Duodenal mucosa (tissue), 2 donors: ENCODE results near the gene FYTTD1.

ENCODE experiments used
- H3K27ac ChIP-seq: one replicate; pipeline ENCODE4 v1.7.0; 2013; ENCODE audit warnings: low read depth, low read length
- H3K27me3 ChIP-seq, 2 donors: one replicate each; pipeline ENCODE4 v1.7.0; 2013; ENCODE audit warnings: low read length in 2 of 2, control low read depth in 1 of 2; ENCODE audit not compliant: insufficient read depth in 2 of 2, control insufficient read depth in 1 of 2
- H3K36me3 ChIP-seq, 2 donors: one replicate each; pipeline ENCODE4 v1.7.0; 2013; ENCODE audit warnings: low read length in 2 of 2, control low read depth in 1 of 2; ENCODE audit not compliant: insufficient read depth in 2 of 2, control insufficient read depth in 1 of 2
- H3K4me1 ChIP-seq, 2 donors: one replicate each; pipeline ENCODE4 v1.7.0; 2013; ENCODE audit warnings: low read length in 2 of 2, control low read depth in 1 of 2; ENCODE audit not compliant: insufficient read depth in 2 of 2, control insufficient read depth in 1 of 2
- H3K4me3 ChIP-seq, 2 donors: one replicate each; pipeline ENCODE4 v1.7.0; 2013; ENCODE audit warnings: low read length in 2 of 2, low read depth in 1 of 2
- H3K9ac ChIP-seq, 2 donors: one replicate each; pipeline ENCODE4 v1.7.0; 2013; ENCODE audit warnings: low read length in 2 of 2, low read depth in 1 of 2
- H3K9me3 ChIP-seq, 2 donors: one replicate each; pipeline ENCODE4 v1.7.0; 2013; ENCODE audit warnings: low read length in 2 of 2, control low read depth in 1 of 2; ENCODE audit not compliant: control insufficient read depth in 1 of 2

FYTTD1 gene

GRCh38 chr3:197829397-197830045 is 79.8 kb downstream of the FYTTD1 start:
- Histone ChIP-seq H3K27me3 (no peaks in the 10 kb centered on the region), H3K4me3 (no peak overlapping the region), H3K9me3 (no peaks in the 10 kb centered on the region), H3K27ac (no peak overlapping the region), H3K4me1 (no peaks in the 10 kb centered on the region), H3K9ac (no peak overlapping the region), H3K36me3 (peaks cover 10 to 36% of the 10 kb centered on the region in 2 donors)

GRCh38 chr3:197830308-197830966 is 80.8 kb downstream of the FYTTD1 start:
- Histone ChIP-seq H3K27me3 (no peaks in the 10 kb centered on the region), H3K27ac (no peak overlapping the region), H3K9ac (no peak overlapping the region), H3K9me3 (no peaks in the 10 kb centered on the region), H3K4me3 (no peak overlapping the region), H3K36me3 (peaks cover 10 to 38% of the 10 kb centered on the region in 2 donors), H3K4me1 (no peaks in the 10 kb centered on the region)

- no peak overlapping the region for H3K4me3 ChIP-seq
- H3K36me3 ChIP-seq = peaks cover 10 to 42% of the 10 kb centered on the region in 2 donors
- no peaks in the 10 kb centered on the region for H3K9me3 ChIP-seq
- H3K27ac ChIP-seq = no peak overlapping the region
- no peaks in the 10 kb centered on the region for H3K4me1 ChIP-seq
- no peak overlapping the region for H3K9ac ChIP-seq
- no peaks in the 10 kb centered on the region for H3K27me3 ChIP-seq
Observed at GRCh38 chr3:197830967-197831313, 81.3 kb downstream of the FYTTD1 start.

- no peaks in the 10 kb centered on the region for H3K9me3 ChIP-seq
- H3K27ac ChIP-seq = no peak overlapping the region
- no peaks in the 10 kb centered on the region for H3K27me3 ChIP-seq
- no peak overlapping the region for H3K9ac ChIP-seq
- H3K4me1 ChIP-seq = no peaks in the 10 kb centered on the region
- H3K36me3 ChIP-seq = peaks cover 5 to 29% of the 10 kb centered on the region in 2 donors
- no peak overlapping the region for H3K4me3 ChIP-seq
Observed at GRCh38 chr3:197833930-197834715, 84.4 kb downstream of the FYTTD1 start.

- no peaks in the 10 kb centered on the region for H3K27me3 ChIP-seq
- H3K27ac ChIP-seq = no peak overlapping the region
- no peak overlapping the region for H3K4me3 ChIP-seq
- H3K9ac ChIP-seq = no peak overlapping the region
- no peaks in the 10 kb centered on the region for H3K4me1 ChIP-seq
- no peaks in the 10 kb centered on the region for H3K9me3 ChIP-seq
- H3K36me3 ChIP-seq = peaks cover 6 to 42% of the 10 kb centered on the region in 2 donors
Observed at GRCh38 chr3:197835509-197835908, 85.8 kb downstream of the FYTTD1 start.

GRCh38 chr3:197836244-197836643 is 86.6 kb downstream of the FYTTD1 start:
- Histone ChIP-seq H3K4me1 (no peaks in the 10 kb centered on the region), H3K27me3 (no peaks in the 10 kb centered on the region), H3K36me3 (peaks cover 11 to 44% of the 10 kb centered on the region in 2 donors), H3K4me3 (no peak overlapping the region), H3K27ac (no peak overlapping the region), H3K9ac (no peak overlapping the region), H3K9me3 (no peaks in the 10 kb centered on the region)
